Effector memory CD4-positive, alpha-beta T cell (primary cell): Measurements from ENCODE around the gene CRABP2.

Source experiments
- DNase-seq, 3 donors: peaks; one replicate each; pipeline ENCODE4 v3.0.0-alpha.2; 2020
- H3K27ac ChIP-seq: 2 replicates; pipeline ENCODE4 v1.7.0; 2013; ENCODE audit warnings: mild to moderate bottlenecking, low read length, moderate library complexity; ENCODE audit not compliant: insufficient read depth, poor library complexity, severe bottlenecking
- H3K27me3 ChIP-seq: replicated peaks from 2 replicates; pipeline ENCODE4 v1.7.0; 2013; ENCODE audit warnings: mild to moderate bottlenecking, low read length; ENCODE audit not compliant: insufficient read depth, control insufficient read depth, poor library complexity, severe bottlenecking
- H3K36me3 ChIP-seq: 2 replicates; pipeline ENCODE4 v1.7.0; 2013; ENCODE audit warnings: mild to moderate bottlenecking, low read length, moderate library complexity; ENCODE audit not compliant: control insufficient read depth, insufficient read depth
- H3K4me1 ChIP-seq: 2 replicates; pipeline ENCODE4 v1.7.0; 2013; ENCODE audit warnings: low read length, mild to moderate bottlenecking; ENCODE audit not compliant: control insufficient read depth, insufficient read depth, poor library complexity, severe bottlenecking
- H3K4me3 ChIP-seq: 2 replicates; pipeline ENCODE4 v1.7.0; 2013; ENCODE audit warnings: low read length, low read depth, mild to moderate bottlenecking; ENCODE audit not compliant: insufficient read depth, poor library complexity, severe bottlenecking
- H3K9me3 ChIP-seq: 2 replicates; pipeline ENCODE4 v1.7.0; 2013; ENCODE audit warnings: mild to moderate bottlenecking, low read length, moderate library complexity; ENCODE audit not compliant: control insufficient read depth

CRABP2 gene

DNA sequence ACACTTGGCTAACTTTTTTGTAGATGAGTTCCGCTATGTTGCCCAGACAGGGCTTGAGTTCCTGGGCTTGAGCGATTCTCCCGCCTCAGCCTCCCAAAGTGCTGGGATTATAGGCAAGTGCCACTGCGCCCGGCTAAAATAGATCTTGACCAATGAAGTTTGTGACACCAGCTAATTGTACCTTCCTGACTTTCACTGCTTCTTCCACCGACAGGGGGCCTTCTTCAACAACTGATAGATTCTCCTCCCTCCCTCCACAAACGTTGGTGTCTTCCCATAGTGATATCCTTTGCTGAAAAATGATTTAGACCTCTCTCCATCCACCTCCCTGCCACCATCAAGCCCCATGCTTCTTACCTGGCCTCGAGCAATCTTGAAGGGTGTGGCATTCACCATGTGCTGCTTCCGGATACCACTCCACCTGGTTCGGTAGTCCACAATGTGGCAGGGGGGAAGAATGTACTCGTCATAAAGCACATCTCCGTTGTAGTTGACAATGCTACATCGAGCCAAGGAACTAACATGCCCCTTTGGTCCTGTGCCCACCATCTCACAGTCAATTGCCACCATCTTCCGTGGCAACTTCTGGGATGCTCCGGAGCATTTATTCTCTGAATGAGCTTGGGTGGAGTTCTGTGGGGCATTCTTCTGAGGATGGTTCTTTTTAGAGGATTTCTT, 21.3 kb upstream of the CRABP2 start:
- Histone ChIP-seq H3K4me1 (peaks cover 37% of the 10 kb centered on the region), H3K27me3 (no peaks in the 10 kb centered on the region), H3K27ac (peak overlapping the region; percentile 96), H3K36me3 (peaks cover 26% of the 10 kb centered on the region), H3K9me3 (no peaks in the 10 kb centered on the region), H3K4me3 (peak overlapping the region; percentile 90)
- no peak for DNase-seq

DNA sequence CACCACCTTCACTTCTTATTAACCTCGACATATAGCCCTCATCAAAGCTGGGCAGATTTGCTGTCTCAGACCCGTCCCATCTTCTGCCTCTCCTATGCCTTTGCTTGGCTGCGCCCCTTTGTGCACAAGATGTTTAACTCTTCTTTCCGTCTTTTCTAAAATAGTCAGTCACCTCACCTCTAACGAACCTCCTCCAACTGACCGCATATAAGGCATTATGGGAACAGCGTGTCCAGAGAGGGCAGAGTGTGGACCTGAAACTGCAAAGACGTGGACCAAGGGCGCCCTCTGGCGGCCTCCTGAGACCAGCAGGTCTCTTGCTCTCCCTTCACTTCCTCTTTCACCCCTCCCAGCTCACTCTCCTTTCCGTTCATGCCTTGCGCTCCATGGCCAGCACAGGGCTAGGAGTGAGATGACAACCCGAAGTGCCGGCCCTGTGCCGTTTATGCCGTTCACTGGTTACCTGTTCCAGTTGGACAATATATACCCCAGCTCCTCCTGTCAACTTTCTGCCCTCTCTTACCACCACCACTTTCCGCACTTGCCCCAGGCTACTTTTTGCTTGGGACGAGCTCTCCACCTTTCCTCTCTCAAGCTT, 20.4 kb upstream of the CRABP2 start:
- no peak overlapping the region for H3K27ac ChIP-seq
- H3K27me3 ChIP-seq: no peaks in the 10 kb centered on the region
- DNase-seq: peak; percentile 54 to 75 (median 60)
- H3K9me3 ChIP-seq: no peaks in the 10 kb centered on the region
- H3K36me3 ChIP-seq: peaks cover 34% of the 10 kb centered on the region
- H3K4me3 ChIP-seq: peak overlapping the region; percentile 90
- peaks cover 37% of the 10 kb centered on the region for H3K4me1 ChIP-seq

DNA sequence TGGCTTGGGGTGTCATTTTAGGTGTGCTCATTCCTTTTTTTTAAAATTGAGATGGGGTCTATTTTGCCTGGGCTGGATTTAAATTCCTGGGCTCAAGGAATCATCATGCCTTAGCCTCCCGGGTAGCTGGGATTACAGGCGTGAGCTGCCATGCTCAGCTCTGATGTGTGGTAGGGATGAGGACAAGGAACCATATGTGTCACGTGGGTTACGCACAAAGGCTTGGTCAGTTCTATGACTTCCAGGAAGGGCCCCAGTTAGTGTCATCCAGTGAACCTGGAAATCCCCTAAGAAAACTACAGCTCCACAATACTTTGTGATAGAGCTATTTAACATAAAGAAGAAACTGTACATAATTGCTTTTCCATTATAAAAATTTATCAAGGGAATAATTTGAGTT, 16.2 kb upstream of the CRABP2 start:
- Histone ChIP-seq H3K4me3 (no peak overlapping the region), H3K4me1 (peaks cover 20% of the 10 kb centered on the region), H3K27me3 (no peaks in the 10 kb centered on the region), H3K9me3 (no peaks in the 10 kb centered on the region), H3K27ac (peak overlapping the region; percentile 22), H3K36me3 (peaks cover 43% of the 10 kb centered on the region)
- DNase-seq: no peak

DNA sequence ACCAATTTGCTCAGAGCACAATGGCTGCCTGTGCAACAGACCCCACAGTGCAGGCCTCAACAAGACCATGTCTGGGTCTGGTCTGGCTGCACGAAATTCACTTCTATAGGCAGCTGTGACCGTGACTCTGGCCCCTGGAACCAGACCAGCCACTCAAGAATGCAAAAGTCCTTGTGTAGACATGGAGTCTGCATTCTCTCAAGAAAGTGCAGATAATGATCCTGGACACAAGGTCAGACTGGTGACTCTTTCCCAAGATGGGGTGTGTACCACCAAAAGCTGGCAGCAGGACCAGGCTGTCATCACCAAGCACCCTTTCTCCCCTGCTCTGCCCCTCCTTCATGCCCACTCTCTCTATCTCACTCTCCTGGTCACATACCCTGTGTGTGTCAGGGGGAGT, 15.7 kb upstream of the CRABP2 start:
- no peak overlapping the region for H3K4me3 ChIP-seq
- H3K27ac ChIP-seq: peak overlapping the region; percentile 22
- H3K27me3 ChIP-seq: no peaks in the 10 kb centered on the region
- H3K36me3 ChIP-seq: peaks cover 43% of the 10 kb centered on the region
- H3K9me3 ChIP-seq: no peaks in the 10 kb centered on the region
- DNase-seq: no peak
- H3K4me1 ChIP-seq: peaks cover 16% of the 10 kb centered on the region

DNA sequence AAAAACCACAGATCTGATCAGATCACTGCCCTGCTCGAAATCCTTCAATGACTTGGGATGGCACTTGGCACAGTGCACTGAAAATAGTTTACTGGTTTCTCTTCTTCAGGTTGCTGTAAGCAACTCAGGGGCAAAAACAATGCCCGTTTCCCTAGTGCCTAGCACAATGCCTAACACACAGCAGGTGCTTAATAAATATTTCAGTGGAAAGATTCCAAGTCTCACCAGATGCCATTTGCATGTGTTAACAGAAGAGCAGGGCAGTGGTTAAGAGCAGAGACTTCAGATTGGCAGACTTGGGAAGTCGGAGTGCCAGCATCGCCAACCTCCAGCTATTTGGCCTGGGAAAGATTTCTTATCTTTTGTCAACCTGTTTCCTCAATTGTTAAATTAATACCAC, 12.0 kb upstream of the CRABP2 start:
- Histone ChIP-seq H3K4me1 (no peaks in the 10 kb centered on the region), H3K9me3 (no peaks in the 10 kb centered on the region), H3K36me3 (peaks cover 21% of the 10 kb centered on the region), H3K27ac (no peak overlapping the region), H3K27me3 (no peaks in the 10 kb centered on the region), H3K4me3 (no peak overlapping the region)
- no peak for DNase-seq

DNA sequence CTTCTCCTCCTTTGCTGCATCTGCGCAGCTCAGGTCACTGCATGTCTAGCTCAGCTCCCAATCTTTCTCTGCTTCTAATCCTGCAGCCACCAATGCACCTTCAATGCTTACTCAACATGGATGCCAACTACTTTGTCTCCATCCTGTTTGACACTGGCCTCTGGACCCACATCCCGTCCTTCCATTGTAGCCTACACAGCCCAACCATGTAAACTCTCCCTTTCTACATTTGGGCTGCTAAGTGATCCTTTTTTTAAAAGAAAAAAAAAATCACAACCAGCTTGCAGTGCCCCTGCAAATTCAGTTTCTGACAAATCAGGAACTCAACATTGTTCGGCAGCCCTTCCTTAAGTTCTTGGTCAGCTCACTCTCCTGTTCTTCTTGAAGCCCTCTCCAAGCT, 9.4 kb upstream of the CRABP2 start:
- DNase-seq: no peak
- Histone ChIP-seq H3K9me3 (no peaks in the 10 kb centered on the region), H3K36me3 (peaks cover 4% of the 10 kb centered on the region), H3K4me1 (no peaks in the 10 kb centered on the region), H3K4me3 (no peak overlapping the region), H3K27me3 (no peaks in the 10 kb centered on the region), H3K27ac (no peak overlapping the region)

DNA sequence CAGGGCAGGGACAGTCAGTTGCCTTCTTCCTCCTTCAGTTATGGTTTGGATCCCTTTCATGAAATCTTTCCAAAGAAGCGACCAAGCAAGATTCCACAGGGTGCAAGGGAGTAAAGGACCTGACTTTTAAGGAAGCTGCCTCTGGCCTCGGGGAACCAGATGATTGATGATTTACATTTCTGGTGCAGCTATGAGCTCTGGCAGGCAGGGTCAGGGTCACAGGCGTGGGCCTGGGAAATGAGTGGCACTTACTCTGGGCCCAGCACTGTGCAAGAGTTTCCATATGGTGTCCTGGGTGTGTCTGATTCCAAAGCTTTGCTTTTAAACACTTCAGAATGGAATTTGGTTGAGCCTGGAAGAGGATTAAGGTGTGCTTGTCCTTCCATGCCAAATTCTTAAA, 7.2 kb upstream of the CRABP2 start:
- Histone ChIP-seq H3K4me1 (no peaks in the 10 kb centered on the region), H3K27ac (no peak overlapping the region), H3K27me3 (no peaks in the 10 kb centered on the region), H3K9me3 (no peaks in the 10 kb centered on the region), H3K4me3 (no peak overlapping the region), H3K36me3 (no peaks in the 10 kb centered on the region)
- DNase-seq: no peak

DNA sequence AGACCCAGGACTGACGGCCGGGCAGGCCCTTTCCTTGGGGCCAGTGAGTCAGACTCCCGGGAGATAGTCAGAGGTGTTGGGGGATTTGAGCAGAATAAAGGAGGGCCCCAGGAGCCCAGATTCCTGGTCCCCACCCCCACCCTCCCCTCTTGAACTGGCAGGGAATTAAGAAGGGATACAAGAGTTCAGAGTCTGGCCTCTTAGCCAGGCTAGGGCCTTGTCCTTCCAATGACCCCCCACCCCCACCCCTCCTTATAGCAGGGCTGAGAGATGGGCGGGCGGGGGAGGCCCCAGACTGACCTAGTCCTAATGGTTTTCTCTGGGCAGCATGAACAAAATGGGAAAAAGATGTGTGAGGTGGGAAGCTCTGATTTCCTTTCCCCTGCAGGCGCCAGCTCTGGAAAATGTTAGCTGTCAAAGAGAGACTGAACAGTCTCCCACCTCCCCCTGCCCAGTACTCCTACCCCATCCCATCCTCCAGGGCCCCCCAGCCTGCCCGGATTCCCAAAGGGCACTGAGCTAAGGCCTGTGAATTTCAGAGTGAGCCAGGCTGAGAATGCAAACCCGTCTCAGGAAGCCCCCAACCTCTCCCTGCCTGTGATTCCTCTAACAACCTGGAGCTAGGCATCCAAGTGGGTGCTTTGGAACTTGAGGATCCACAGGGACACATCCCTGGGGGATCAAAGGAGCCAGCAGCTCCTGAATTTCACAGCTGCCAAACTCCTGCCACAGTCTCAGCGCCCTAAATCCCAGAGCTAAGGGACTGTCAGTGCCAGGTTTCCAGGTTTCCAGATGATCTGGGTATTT, 5.8 kb upstream of the CRABP2 start:
- no peak for DNase-seq
- Histone ChIP-seq H3K36me3 (no peaks in the 10 kb centered on the region), H3K9me3 (no peaks in the 10 kb centered on the region), H3K27me3 (no peaks in the 10 kb centered on the region), H3K4me1 (peaks cover 10% of the 10 kb centered on the region), H3K4me3 (no peak overlapping the region), H3K27ac (no peak overlapping the region)

DNA sequence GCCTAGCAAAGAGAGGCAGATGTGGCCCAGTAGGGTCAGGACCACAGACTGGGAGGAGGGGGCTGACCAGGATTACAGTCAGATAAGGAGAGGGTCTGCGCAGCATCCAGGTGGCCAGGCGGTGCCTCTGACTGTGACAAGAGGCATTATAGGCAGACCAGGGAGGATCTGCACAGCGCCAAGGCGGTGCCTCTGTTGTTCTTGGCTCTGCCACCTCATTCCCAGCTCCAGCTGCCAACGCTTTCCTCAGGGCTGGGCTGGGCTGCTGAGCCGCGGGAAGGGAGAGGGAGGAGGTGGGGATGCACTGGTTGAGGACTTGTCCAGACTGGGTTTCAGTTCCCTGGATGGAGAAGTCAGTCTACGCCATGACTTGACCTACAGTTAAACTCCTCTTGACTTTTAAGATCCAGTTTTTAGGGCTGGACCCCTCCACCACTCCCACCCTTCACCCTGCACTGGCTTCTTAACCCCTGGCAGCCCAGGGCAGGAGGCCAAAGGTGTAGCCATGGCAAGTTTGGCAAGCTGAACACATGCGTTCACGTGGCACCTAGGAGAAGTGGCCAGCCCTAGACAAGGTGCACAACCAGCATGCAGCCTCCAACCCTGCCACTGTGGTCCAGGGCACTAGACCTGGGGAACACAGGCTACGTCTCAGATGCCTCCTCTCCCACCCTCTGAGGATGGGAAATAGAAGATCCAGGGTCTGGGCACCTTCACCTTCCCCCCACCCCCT, 4.5 kb upstream of the CRABP2 start:
- Histone ChIP-seq H3K27ac (no peak overlapping the region), H3K27me3 (no peaks in the 10 kb centered on the region), H3K9me3 (no peaks in the 10 kb centered on the region), H3K4me3 (no peak overlapping the region), H3K4me1 (peaks cover 23% of the 10 kb centered on the region), H3K36me3 (no peaks in the 10 kb centered on the region)
- DNase-seq: no peak
